ENCODE results near the gene M1AP.

- TF ChIP-seq CTCF (IDR thresholded peaks at IDR 0.05) (no peak), POLR2A (IDR thresholded peaks at IDR 0.05) (no peak)
Observed at GRCh38 chr2:74671479-74671878, 23.3 kb upstream of the M1AP start.
